GM12874 (cell line): Measurements from ENCODE around the gene PCDHGA1.

Experiments used
- CTCF ChIP-seq: IDR thresholded peaks from 2 replicates; pipeline ENCODE4 v1.5.1; 2011; ENCODE audit warnings: low read depth, mild to moderate bottlenecking, control low read depth, low read length, moderate library complexity; ENCODE audit not compliant: insufficient read depth

Gene PCDHGA1

GRCh38 chr5:141525653-141526052, 195.3 kb downstream of the PCDHGA1 start:
- TF ChIP-seq CTCF, result no peak

- no peak for TF ChIP-seq CTCF
Measured at GRCh38 chr5:141527426-141527825, 197.1 kb downstream of the PCDHGA1 start.

GRCh38 chr5:141528291-141528984, 198.1 kb downstream of the PCDHGA1 start:
- TF ChIP-seq CTCF, result no peak

DNA sequence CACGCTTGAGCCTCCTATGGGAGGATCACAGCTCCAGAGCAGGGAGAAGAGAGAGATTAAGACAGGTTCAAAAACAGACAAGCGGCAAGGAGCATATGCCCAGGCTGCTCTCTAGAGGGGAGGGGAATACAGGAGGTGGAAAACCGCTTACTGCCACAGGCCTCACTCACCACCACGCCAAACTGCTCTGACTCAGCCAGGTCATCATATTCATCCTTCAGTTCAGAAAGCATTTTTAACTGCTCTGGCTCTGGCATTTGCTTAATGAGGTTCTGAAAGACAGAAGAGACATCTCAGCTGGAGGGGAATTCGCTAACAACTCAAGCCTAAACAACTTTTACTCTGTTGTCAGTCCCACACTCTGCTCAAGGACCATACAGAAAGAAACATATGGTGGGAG, 198.7 kb downstream of the PCDHGA1 start:
- TF ChIP-seq CTCF, result no peak

- no peak for TF ChIP-seq CTCF
Measured at GRCh38 chr5:141529873-141530272, 199.6 kb downstream of the PCDHGA1 start.

DNA sequence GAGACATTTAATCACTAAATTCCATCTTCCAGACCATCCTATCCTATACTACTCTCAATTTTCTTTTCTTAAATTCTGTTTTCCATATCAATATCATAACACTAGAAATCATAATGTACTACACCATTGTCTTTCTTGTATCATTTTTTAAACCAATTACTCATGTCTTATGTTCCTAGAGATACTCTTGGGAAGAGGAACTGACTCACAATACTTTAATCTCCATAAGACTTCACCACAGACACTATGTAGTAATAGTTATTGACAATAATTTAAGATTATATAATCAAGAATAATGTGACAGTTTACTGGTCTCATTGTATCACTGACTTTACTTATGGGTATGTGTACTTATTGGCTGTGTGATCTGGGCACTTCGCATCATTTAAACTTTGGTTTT, 202.4 kb downstream of the PCDHGA1 start:
- no peak for TF ChIP-seq CTCF

- TF ChIP-seq CTCF, result no peak
Measured at GRCh38 chr5:141533897-141534296, 203.6 kb downstream of the PCDHGA1 start.
